Measurements from ENCODE around the gene UBE2L6. TPM values are rescaled to one million over a fixed set of nuclear protein-coding genes. Genes with fewer than 3 reads are reported as not detected.

The UBE2L6 gene
- total RNA-seq, 3 donors from 2014 or later = 117 to 136 (median 122) TPM

- peak overlapping the region; percentile 84 for H3K4me3 Mint-ChIP-seq
- H3K9me3 Mint-ChIP-seq = no peaks in the 10 kb centered on the region
- ATAC-seq (no peak), DNase-seq (no peak)
- peaks cover 30% of the 10 kb centered on the region for H3K4me1 Mint-ChIP-seq (ENCODE audit: low read depth)
- peaks cover 9% of the 10 kb centered on the region for H3K36me3 Mint-ChIP-seq (ENCODE audit: insufficient read depth)
- H3K27me3 Mint-ChIP-seq (ENCODE audit: low read depth) = no peaks in the 10 kb centered on the region
These were observed 37.3 kb downstream of the UBE2L6 start for GRCh38 chr11:57530215-57530595.

GRCh38 chr11:57529012-57529411, 38.5 kb downstream of the UBE2L6 start:
- DNase-seq (no peak), ATAC-seq (no peak)
- Mint-ChIP-seq H3K27me3 (ENCODE audit: low read depth) (no peaks in the 10 kb centered on the region), H3K4me3 (peak overlapping the region; percentile 16), H3K4me1 (ENCODE audit: low read depth) (peaks cover 30% of the 10 kb centered on the region), H3K36me3 (ENCODE audit: insufficient read depth) (peaks cover 15% of the 10 kb centered on the region), H3K9me3 (no peaks in the 10 kb centered on the region)

GRCh38 chr11:57527056-57527631, 40.3 kb downstream of the UBE2L6 start:
- H3K27me3 Mint-ChIP-seq (ENCODE audit: low read depth) = no peaks in the 10 kb centered on the region

DNA sequence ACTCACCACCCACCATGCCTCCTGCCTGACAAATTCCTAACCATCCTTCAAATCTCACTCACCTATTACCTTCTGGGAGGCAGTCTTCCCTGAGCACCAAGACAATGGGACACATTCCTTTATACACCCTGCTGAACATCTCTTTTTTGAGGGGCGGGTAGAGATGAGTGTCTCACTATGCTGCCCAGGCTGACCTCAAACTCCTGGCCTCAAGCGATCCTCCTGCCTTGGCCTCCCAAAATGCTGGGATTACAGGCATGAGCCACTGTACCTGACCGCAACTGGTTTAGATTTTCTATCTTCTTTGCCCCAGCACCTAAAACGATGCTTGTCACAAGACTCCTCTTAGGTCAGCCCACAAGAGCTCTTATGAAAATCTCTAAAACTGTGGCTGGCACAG, 44.1 kb downstream of the UBE2L6 start:
- Mint-ChIP-seq H3K9me3 (no peaks in the 10 kb centered on the region), H3K4me1 (ENCODE audit: low read depth) (peaks cover 11% of the 10 kb centered on the region), H3K27me3 (ENCODE audit: low read depth) (no peaks in the 10 kb centered on the region), H3K36me3 (ENCODE audit: insufficient read depth) (peaks cover 9% of the 10 kb centered on the region), H3K4me3 (no peak overlapping the region)
- DNase-seq (no peak), ATAC-seq (no peak)

More at GRCh38 chr11:57527056-57527631, 40.3 kb downstream of the UBE2L6 start:
- DNase-seq (peak; percentile 72), ATAC-seq (no peak)
- peaks cover 30% of the 10 kb centered on the region for H3K4me1 Mint-ChIP-seq (ENCODE audit: low read depth)
- H3K9me3 Mint-ChIP-seq = no peaks in the 10 kb centered on the region
- H3K4me3 Mint-ChIP-seq = no peak overlapping the region
- peaks cover 13% of the 10 kb centered on the region for H3K36me3 Mint-ChIP-seq (ENCODE audit: insufficient read depth)

- no peak overlapping the region for H3K4me3 Mint-ChIP-seq
- H3K4me1 Mint-ChIP-seq (ENCODE audit: low read depth) = peaks cover 2% of the 10 kb centered on the region
- ATAC-seq (no peak), DNase-seq (no peak)
- peaks cover 6% of the 10 kb centered on the region for H3K36me3 Mint-ChIP-seq (ENCODE audit: insufficient read depth)
- H3K27me3 Mint-ChIP-seq (ENCODE audit: low read depth) = no peaks in the 10 kb centered on the region
- H3K9me3 Mint-ChIP-seq = no peaks in the 10 kb centered on the region
These were observed 46.4 kb downstream of the UBE2L6 start for GRCh38 chr11:57521116-57521515.

DNA sequence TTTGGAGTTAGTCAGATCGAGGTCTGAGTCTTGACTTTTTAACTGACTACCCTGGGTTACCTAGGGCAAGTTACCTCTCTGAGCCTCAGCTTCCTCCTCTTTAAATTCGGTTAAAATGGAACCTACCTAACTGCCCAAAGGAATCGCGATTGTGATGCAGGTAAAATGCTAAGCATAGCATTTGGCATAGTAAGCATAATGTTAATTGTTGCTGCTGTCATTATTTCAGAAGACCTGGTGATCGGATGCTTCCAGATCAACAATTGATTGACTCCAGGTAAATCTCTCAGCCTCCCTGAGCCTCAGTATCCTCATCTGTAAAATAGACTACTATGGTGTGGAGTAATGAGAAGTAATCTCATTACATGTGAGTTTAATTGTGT, 51.4 kb downstream of the UBE2L6 start:
- no peak for ATAC-seq
- no peaks in the 10 kb centered on the region for H3K9me3 Mint-ChIP-seq
- peaks cover 29% of the 10 kb centered on the region for H3K4me1 Mint-ChIP-seq (ENCODE audit: low read depth)
- H3K36me3 Mint-ChIP-seq (ENCODE audit: insufficient read depth) = no peaks in the 10 kb centered on the region
- H3K4me3 Mint-ChIP-seq = peak overlapping the region; percentile 98
- no peaks in the 10 kb centered on the region for H3K27me3 Mint-ChIP-seq (ENCODE audit: low read depth)
- DNase-seq = no peak

- ATAC-seq (peak; percentile 48 to 49), DNase-seq (peak; percentile 19)
- no peaks in the 10 kb centered on the region for H3K9me3 Mint-ChIP-seq
- no peaks in the 10 kb centered on the region for H3K27me3 Mint-ChIP-seq (ENCODE audit: low read depth)
- H3K36me3 Mint-ChIP-seq (ENCODE audit: insufficient read depth) = no peaks in the 10 kb centered on the region
- peaks cover 29% of the 10 kb centered on the region for H3K4me1 Mint-ChIP-seq (ENCODE audit: low read depth)
- peak within 1 kb of the TSS; percentile 98 for H3K4me3 Mint-ChIP-seq
These were observed 52.0 kb downstream of the UBE2L6 start, which contains the start of gene SLC43A1 for GRCh38 chr11:57515332-57516060. Gene SLC43A1 (minus strand): TSS chr11:57515702. CDS start chr11:57514111, 1,591 bp downstream.

DNA sequence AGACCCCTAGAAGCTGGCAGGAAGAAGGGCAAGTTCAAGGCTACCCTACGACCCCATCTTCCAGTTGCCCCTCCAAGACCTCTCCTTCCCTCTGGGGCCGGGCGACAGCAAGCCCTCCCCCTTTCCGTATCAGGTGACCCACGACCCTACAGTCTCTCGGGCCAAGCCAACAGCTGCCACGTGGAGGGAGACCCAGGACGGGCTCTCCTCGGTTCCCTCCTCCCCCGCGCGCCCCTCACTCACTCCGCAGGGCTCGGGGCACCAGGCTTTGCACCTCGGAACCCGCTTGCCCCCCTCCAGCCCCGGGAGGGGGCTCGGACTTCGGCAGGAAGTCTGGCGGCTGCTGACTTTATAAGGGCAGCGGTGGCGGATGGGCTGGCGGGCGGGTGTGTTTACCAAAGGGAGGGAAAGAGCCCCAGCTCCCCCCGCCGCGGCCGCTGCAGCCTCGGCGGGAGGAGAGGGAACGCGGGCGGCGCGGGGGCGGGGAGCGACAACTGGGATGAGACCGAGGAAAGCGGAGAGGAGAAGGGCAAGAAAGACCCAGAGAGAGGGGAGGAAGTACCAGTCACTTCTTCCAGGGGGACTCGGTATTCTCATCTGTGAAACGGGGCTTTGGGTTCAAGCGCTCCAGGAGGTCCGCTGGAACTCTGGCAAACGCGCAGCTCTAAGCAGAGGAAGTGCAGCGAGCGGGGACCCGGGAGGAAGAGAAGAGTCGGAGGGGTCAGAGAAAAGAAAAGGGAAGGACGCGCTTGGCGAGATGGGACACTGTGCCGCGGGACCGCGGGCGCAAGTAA, 52.7 kb downstream of the UBE2L6 start:
- peaks cover 30% of the 10 kb centered on the region for H3K4me1 Mint-ChIP-seq (ENCODE audit: low read depth)
- ATAC-seq = peak; percentile 66 to 68
- DNase-seq = peak; percentile 43
- peak overlapping the region; percentile 98 for H3K4me3 Mint-ChIP-seq
- H3K36me3 Mint-ChIP-seq (ENCODE audit: insufficient read depth) = no peaks in the 10 kb centered on the region
- no peaks in the 10 kb centered on the region for H3K9me3 Mint-ChIP-seq
- no peaks in the 10 kb centered on the region for H3K27me3 Mint-ChIP-seq (ENCODE audit: low read depth)

DNA sequence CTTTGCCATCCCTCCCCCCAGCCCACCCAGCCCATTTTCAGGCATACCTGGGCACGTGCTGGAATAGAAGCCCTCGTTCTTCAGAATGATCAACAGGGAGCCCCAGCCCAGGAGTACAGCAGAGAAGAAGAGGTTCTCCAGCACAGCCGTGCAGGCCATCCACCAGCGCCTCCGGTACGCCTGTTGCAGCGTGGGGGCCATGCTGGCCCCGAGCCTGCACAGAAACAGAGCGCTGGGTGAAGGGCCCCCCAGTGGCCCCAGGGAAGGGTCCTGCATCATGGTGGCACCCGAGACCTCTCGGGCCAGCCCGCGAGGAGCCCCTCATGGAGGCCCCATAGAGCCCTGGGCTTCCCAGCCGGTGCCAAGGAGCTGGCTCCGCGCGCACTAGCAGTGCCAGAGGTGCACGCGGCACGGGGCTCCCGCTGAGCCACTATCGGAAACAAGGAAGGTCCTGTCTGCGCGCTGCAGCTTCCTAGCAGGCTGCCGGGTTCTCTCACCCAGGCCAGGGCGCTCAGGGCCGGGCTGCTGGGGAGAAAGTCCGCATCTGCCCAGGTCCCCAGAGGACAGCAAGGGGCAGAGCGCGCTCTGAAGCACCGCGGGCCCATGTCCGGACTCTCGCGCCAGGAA, 53.4 kb downstream of the UBE2L6 start:
- peak; percentile 51 to 52 for ATAC-seq
- peaks cover 30% of the 10 kb centered on the region for H3K4me1 Mint-ChIP-seq (ENCODE audit: low read depth)
- no peaks in the 10 kb centered on the region for H3K9me3 Mint-ChIP-seq
- no peaks in the 10 kb centered on the region for H3K27me3 Mint-ChIP-seq (ENCODE audit: low read depth)
- H3K36me3 Mint-ChIP-seq (ENCODE audit: insufficient read depth) = no peaks in the 10 kb centered on the region
- DNase-seq = peak; percentile 20
- peak overlapping the region; percentile 98 for H3K4me3 Mint-ChIP-seq

- ATAC-seq (no peak), DNase-seq (no peak)
- H3K9me3 Mint-ChIP-seq = no peaks in the 10 kb centered on the region
- H3K4me1 Mint-ChIP-seq (ENCODE audit: low read depth) = peaks cover 30% of the 10 kb centered on the region
- no peaks in the 10 kb centered on the region for H3K27me3 Mint-ChIP-seq (ENCODE audit: low read depth)
- H3K4me3 Mint-ChIP-seq = peak overlapping the region; percentile 98
- H3K36me3 Mint-ChIP-seq (ENCODE audit: insufficient read depth) = no peaks in the 10 kb centered on the region
These were observed 54.0 kb downstream of the UBE2L6 start for GRCh38 chr11:57513452-57513795.

GRCh38 chr11:57512646-57513451, 54.6 kb downstream of the UBE2L6 start:
- Mint-ChIP-seq H3K4me3 (peak overlapping the region; percentile 98), H3K36me3 (ENCODE audit: insufficient read depth) (no peaks in the 10 kb centered on the region), H3K9me3 (no peaks in the 10 kb centered on the region), H3K27me3 (ENCODE audit: low read depth) (no peaks in the 10 kb centered on the region), H3K4me1 (ENCODE audit: low read depth) (peaks cover 30% of the 10 kb centered on the region)
- ATAC-seq (no peak), DNase-seq (no peak)

- no peaks in the 10 kb centered on the region for H3K9me3 Mint-ChIP-seq
- no peak overlapping the region for H3K4me3 Mint-ChIP-seq
- H3K36me3 Mint-ChIP-seq (ENCODE audit: insufficient read depth) = no peaks in the 10 kb centered on the region
- ATAC-seq = no peak
- DNase-seq = no peak
- no peaks in the 10 kb centered on the region for H3K27me3 Mint-ChIP-seq (ENCODE audit: low read depth)
- peaks cover 30% of the 10 kb centered on the region for H3K4me1 Mint-ChIP-seq (ENCODE audit: low read depth)
These were observed 55.6 kb downstream of the UBE2L6 start for GRCh38 chr11:57511741-57512430.
